Midbrain (tissue), 1 donor: ENCODE results near the gene CPT2.

Experiments used
- DNase-seq: peaks from one replicate; lab custom pipeline; 2025; lab: John Stamatoyannopoulos, UW

Gene CPT2

GRCh38 chr1:53219711-53220110 is 23.1 kb downstream of the CPT2 start:
- DNase-seq: no peak

GRCh38 chr1:53220171-53220961 is 23.7 kb downstream of the CPT2 start, which contains the start of gene CZIB:
TSS of gene CZIB (minus strand) at chr1:53220634. CDS start at chr1:53220575, 59 bp downstream.
- DNase-seq: peak; percentile 94

GRCh38 chr1:53220962-53221286 is 24.3 kb downstream of the CPT2 start:
- no peak for DNase-seq

GRCh38 chr1:53237638-53238037 is 41.0 kb downstream of the CPT2 start:
- no peak for DNase-seq

GRCh38 chr1:53238197-53239155 is 41.9 kb downstream of the CPT2 start, which contains the start of gene MAGOH:
TSS of gene MAGOH (minus strand) at chr1:53238518. CDS start at chr1:53238448, 70 bp downstream.
- DNase-seq: peak; percentile 95

- no peak for DNase-seq
Observed at GRCh38 chr1:53241828-53242227, 45.2 kb downstream of the CPT2 start.

GRCh38 chr1:53242381-53242780 is 45.8 kb downstream of the CPT2 start:
- DNase-seq: no peak

- DNase-seq: no peak
Observed at GRCh38 chr1:53244141-53244540, 47.5 kb downstream of the CPT2 start.

GRCh38 chr1:53246261-53247134 is 49.9 kb downstream of the CPT2 start:
- no peak for DNase-seq

GRCh38 chr1:53249706-53250105 is 53.1 kb downstream of the CPT2 start:
- no peak for DNase-seq

- DNase-seq: no peak
Observed at GRCh38 chr1:53250325-53250724, 53.7 kb downstream of the CPT2 start.

GRCh38 chr1:53254011-53254640 is 57.5 kb downstream of the CPT2 start:
- DNase-seq: no peak

- no peak for DNase-seq
Observed at GRCh38 chr1:53255031-53255430, 58.4 kb downstream of the CPT2 start.

- no peak for DNase-seq
Observed at GRCh38 chr1:53256511-53257453, 60.2 kb downstream of the CPT2 start.

- DNase-seq: no peak
Observed at GRCh38 chr1:53257454-53258081, 60.9 kb downstream of the CPT2 start.

GRCh38 chr1:53258216-53258615 is 61.6 kb downstream of the CPT2 start:
- DNase-seq: no peak

GRCh38 chr1:53259932-53260331 is 63.3 kb downstream of the CPT2 start:
- no peak for DNase-seq

- DNase-seq: no peak
Observed at GRCh38 chr1:53260631-53261247, 64.1 kb downstream of the CPT2 start.

- no peak for DNase-seq
Observed at GRCh38 chr1:53262000-53262399, 65.4 kb downstream of the CPT2 start.
